A549 (cell line): Measurements from ENCODE around the gene LDLRAD4. TPM values are rescaled to one million over a fixed set of nuclear protein-coding genes. Genes with fewer than 3 reads are reported as not detected.

Experiments used
- ATAC-seq, 2 experiments: fragments of 200-7000 bp in 1 of 2; fragments of >200 bp in 1 of 2; cut with Nextera tagmentation in 1 of 2; cut with Tn5 transposase in 1 of 2; 3 replicates each; pipeline versions ENCODE4 v1.8.0 to v1.9.1; 2018 to 2020; ENCODE audit warnings: mild to moderate bottlenecking in 1 of 2, moderate library complexity in 1 of 2
- CTCF ChIA-PET: fragments of 300-600 bp; sonication (Branson Sonifier 250); formaldehyde crosslinking; extraction: SDS; loops from one replicate; lab custom pipeline; 2021; ENCODE audit warnings: antibody characterized with exemption, inconsistent platforms; lab: Yijun Ruan, JAX
- POLR2A ChIA-PET: fragments of 350-600 bp; formaldehyde crosslinking; extraction: SDS; loops from one replicate; lab custom pipeline; 2021; ENCODE audit warnings: antibody characterized with exemption, inconsistent platforms; lab: Yijun Ruan, JAX
- DNase-seq, 2 experiments: peaks; one replicate each; pipeline versions ENCODE4 v3.0.0 to v3.0.0-alpha.2; 2011 to 2016; ENCODE audit warnings: low read depth in 1 of 2, low spot score in 1 of 2
- FAIRE-seq: peaks from 2 replicates; lab custom pipeline; 2011; peaks lifted over from hg19 to GRCh38; lab: Jason Lieb, UNC
- H3K27ac ChIP-seq, 2 experiments: fragments of >200 bp; sonication (Bioruptor Twin); formaldehyde crosslinking; 3 replicates each; pipeline ENCODE4 v1.5.1; 2016 to 2017
- H3K4me1 ChIP-seq: fragments of >200 bp; sonication (Bioruptor Twin); formaldehyde crosslinking; 3 replicates; pipeline ENCODE4 v1.6.1; 2016
- H3K4me2 ChIP-seq: fragments of >200 bp; sonication (Bioruptor Twin); formaldehyde crosslinking; 3 replicates; pipeline ENCODE4 v1.6.1; 2016
- H3K4me3 ChIP-seq: fragments of >200 bp; sonication (Bioruptor Twin); formaldehyde crosslinking; 3 replicates; pipeline ENCODE4 v1.5.1; 2016
- H3K9me3 ChIP-seq: fragments of >200 bp; sonication (Bioruptor Twin); formaldehyde crosslinking; 3 replicates; pipeline ENCODE4 v1.6.1; 2016
- CBX2 ChIP-seq: fragments of 200-600 bp; sonication (generic); IDR thresholded peaks from 2 replicates; pipeline ENCODE4 v1.6.1; 2016; ENCODE audit warnings: low read depth, mild to moderate bottlenecking, borderline replicate concordance
- CHD4 ChIP-seq: fragments of 200-600 bp; sonication (generic); IDR thresholded peaks from 2 replicates; pipeline ENCODE4 v1.6.1; 2016; ENCODE audit warnings: antibody characterized with exemption, mild to moderate bottlenecking, borderline replicate concordance
- E2F6 ChIP-seq: IDR thresholded peaks from 2 replicates; pipeline ENCODE4 v1.6.1; 2012; ENCODE audit warnings: low read depth, borderline replicate concordance
- EHF ChIP-seq: fragments of 250-450 bp; sonication (Bioruptor Pico); IDR thresholded peaks from 2 replicates; pipeline ENCODE4 v1.5.0; 2020; ENCODE audit warnings: mild to moderate bottlenecking
- ELK1 ChIP-seq: fragments of 150-350 bp; IDR thresholded peaks from 2 replicates; pipeline ENCODE4 v1.6.1; 2014; ENCODE audit warnings: low read depth, mild to moderate bottlenecking, low read length
- EP300 ChIP-seq, 2 experiments: fragments of >200 bp; sonication (Bioruptor Twin); formaldehyde crosslinking; IDR thresholded peaks; 2 replicates in 1 of 2; 3 replicates in 1 of 2; pipeline ENCODE4 v1.6.1; 2016 to 2017
- FOSB ChIP-seq: fragments of 250-450 bp; sonication (Bioruptor Pico); IDR thresholded peaks from 2 replicates; pipeline ENCODE4 v1.5.0; 2020; ENCODE audit warnings: mild to moderate bottlenecking, moderate library complexity
- FOSL2 ChIP-seq, 2 experiments: fragments of 450-650 bp in 1 of 2; fragments of >200 bp in 1 of 2; sonication (Bioruptor Twin) in 1 of 2; formaldehyde crosslinking; IDR thresholded peaks; 2 replicates each; pipeline versions ENCODE4 v1.5.0 to v1.6.1; 2016 to 2020; ENCODE audit warnings: mild to moderate bottlenecking in 1 of 2, moderate library complexity in 1 of 2
- GATA3 ChIP-seq: IDR thresholded peaks from 2 replicates; pipeline ENCODE4 v1.6.1; 2012; ENCODE audit warnings: borderline replicate concordance
- HDAC2 ChIP-seq: fragments of 200-600 bp; sonication (generic); IDR thresholded peaks from 2 replicates; pipeline ENCODE4 v1.6.1; 2016
- HEYL ChIP-seq: fragments of 250-450 bp; sonication (Bioruptor Pico); IDR thresholded peaks from 2 replicates; pipeline ENCODE4 v1.8.0; 2021; ENCODE audit warnings: mild to moderate bottlenecking, moderate library complexity
- HMGXB4 ChIP-seq: fragments of 250-450 bp; sonication (Bioruptor Pico); IDR thresholded peaks from 2 replicates; pipeline ENCODE4 v1.5.0; 2021; ENCODE audit warnings: mild to moderate bottlenecking, moderate library complexity, borderline replicate concordance
- HOXA7 ChIP-seq: fragments of 250-450 bp; sonication (Bioruptor Pico); IDR thresholded peaks from 2 replicates; pipeline ENCODE4 v1.5.0; 2020; ENCODE audit warnings: mild to moderate bottlenecking, moderate library complexity
- HOXB5 ChIP-seq: fragments of 250-450 bp; sonication (Bioruptor Pico); IDR thresholded peaks from 2 replicates; pipeline ENCODE4 v1.5.0; 2020; ENCODE audit warnings: mild to moderate bottlenecking, moderate library complexity
- JUNB ChIP-seq: fragments of >200 bp; sonication (Bioruptor Twin); formaldehyde crosslinking; IDR thresholded peaks from 2 replicates; pipeline ENCODE4 v1.6.1; 2016
- KDM1A ChIP-seq: fragments of 200-600 bp; sonication (generic); IDR thresholded peaks from 2 replicates; pipeline ENCODE4 v1.6.1; 2016; ENCODE audit warnings: low read depth, mild to moderate bottlenecking
- KDM5A ChIP-seq: fragments of 200-600 bp; sonication (generic); IDR thresholded peaks from 2 replicates; pipeline ENCODE4 v1.6.1; 2016; ENCODE audit warnings: antibody characterized with exemption, mild to moderate bottlenecking
- MAFK ChIP-seq: fragments of 450-650 bp; IDR thresholded peaks from 2 replicates; pipeline ENCODE4 v1.6.1; 2014; ENCODE audit not compliant: partially characterized antibody
- MYC ChIP-seq: IDR thresholded peaks from 2 replicates; pipeline ENCODE4 v1.6.1; 2012; ENCODE audit warnings: mild to moderate bottlenecking, inconsistent platforms, low read length, improper control_type of control experiment, borderline replicate concordance
- NFE2L2 ChIP-seq: fragments of 150-350 bp; conservative IDR thresholded peaks from 2 replicates; pipeline ENCODE4 v1.6.1; 2014; ENCODE audit warnings: low read length
- NR3C1 ChIP-seq: fragments of >200 bp; sonication (Bioruptor Twin); formaldehyde crosslinking; IDR thresholded peaks from 3 replicates; pipeline ENCODE4 v1.6.1; 2017
- PBX3 ChIP-seq: IDR thresholded peaks from 2 replicates; pipeline ENCODE4 v1.6.1; 2012
- RFX5 ChIP-seq: fragments of 450-650 bp; IDR thresholded peaks from 2 replicates; pipeline ENCODE4 v1.7.1; 2014; ENCODE audit warnings: antibody characterized with exemption, mild to moderate bottlenecking, moderate library complexity
- SMC3 ChIP-seq: fragments of >200 bp; sonication (Bioruptor Twin); formaldehyde crosslinking; IDR thresholded peaks from 3 replicates; pipeline ENCODE4 v1.6.1; 2018; ENCODE audit warnings: inconsistent platforms
- SREBF2 ChIP-seq: fragments of 450-650 bp; IDR thresholded peaks from 2 replicates; pipeline ENCODE4 v1.6.1; 2014; ENCODE audit warnings: mild to moderate bottlenecking, moderate library complexity
- ZFP36 ChIP-seq: fragments of 450-650 bp; IDR thresholded peaks from 2 replicates; pipeline ENCODE4 v1.6.1; 2014; ENCODE audit warnings: borderline replicate concordance; ENCODE audit not compliant: partially characterized antibody
- ZSCAN20 ChIP-seq: fragments of 250-450 bp; sonication (Bioruptor Pico); IDR thresholded peaks from 2 replicates; pipeline ENCODE4 v1.8.0; 2022; ENCODE audit warnings: mild to moderate bottlenecking, moderate library complexity
- WGBS: methylation state at CpG from one replicate; pipeline ENCODE4 v1.1.6; 2017; ENCODE audit errors: missing lambda C conversion rate; 5-methylcytosine and 5-hydroxymethylcytosine counted together
- polyA plus RNA-seq, 4 experiments: library from polyadenylated mRNA; depleted of rRNA in 3 of 4; stranded (reverse); fragments of >200 nt; fragmentation: RNase III in 1 of 4; extraction: RNeasy Plus Mini Kit Qiagen cat#74134 plus additional on column Dnase treatment in 1 of 4; gene quantifications; 2 replicates in 3 of 4; 3 replicates in 1 of 4; pipeline ENCODE4 v1.2.3, GENCODE V29; 2011 to 2017

LDLRAD4 gene
- polyA plus RNA-seq, 2 of the 4 experiments (the other 2 are of a cell fraction): 5.2 to 7.6 TPM

GRCh38 chr18:13477147-13477683 lies 258.7 kb downstream of the LDLRAD4 start:
- Histone ChIP-seq H3K4me1 (no peaks in the 10 kb centered on the region), H3K9me3 (no peaks in the 10 kb centered on the region), H3K4me2 (no peak overlapping the region), H3K4me3 (no peak overlapping the region), H3K27ac (no peak overlapping the region)
- ATAC-seq: no peak
- no peak for DNase-seq
- no peak for TF ChIP-seq SMC3
- TF ChIP-seq MAFK: no peak
- no peak for TF ChIP-seq NR3C1
- TF ChIP-seq PBX3: no peak
- TF ChIP-seq MYC: no peak
- no peak for TF ChIP-seq RFX5
- CTCF ChIA-PET: no interaction called here
- FAIRE-seq: no peak
- 62% methylated on average over 6 of the region's 6 CpGs for WGBS
- POLR2A ChIA-PET: no interaction called here

GRCh38 chr18:13480571-13481255 lies 262.2 kb downstream of the LDLRAD4 start:
- no peak overlapping the region for H3K4me3 ChIP-seq
- ChIA-PET POLR2A (no interaction called here), CTCF (no interaction called here)
- no peaks in the 10 kb centered on the region for H3K9me3 ChIP-seq
- ATAC-seq (no peak), FAIRE-seq (no peak), DNase-seq (no peak)
- no peaks in the 10 kb centered on the region for H3K4me1 ChIP-seq
- H3K27ac ChIP-seq: no peak overlapping the region
- WGBS: 69% methylated on average over 11 of the region's 11 CpGs
- H3K4me2 ChIP-seq: no peak overlapping the region
- TF ChIP-seq GATA3: no peak
- no peak for TF ChIP-seq RFX5
- no peak for TF ChIP-seq CHD4
- no peak for TF ChIP-seq EP300 (IDR thresholded peaks at IDR 0.05)
- no peak for TF ChIP-seq JUNB
- no peak for TF ChIP-seq SREBF2
- no peak for TF ChIP-seq ZFP36
- no peak for TF ChIP-seq PBX3
- no peak for TF ChIP-seq CBX2
- TF ChIP-seq KDM1A: no peak
- no peak for TF ChIP-seq ZSCAN20
- no peak for TF ChIP-seq E2F6
- no peak for TF ChIP-seq HOXB5 (CRISPR knock-in tag)
- TF ChIP-seq EHF (CRISPR knock-in tag): no peak

- 71% methylated on average over 5 of the region's 11 CpGs for WGBS
- Histone ChIP-seq H3K4me3 (no peak overlapping the region), H3K4me2 (no peak overlapping the region), H3K9me3 (no peaks in the 10 kb centered on the region), H3K4me1 (no peaks in the 10 kb centered on the region), H3K27ac (no peak overlapping the region)
- no peak for ATAC-seq
- ChIA-PET CTCF (no interaction called here), POLR2A (no interaction called here)
- DNase-seq: no peak
- no peak for FAIRE-seq
- no peak for TF ChIP-seq FOSL2 (IDR thresholded peaks at IDR 0.05)
- no peak for TF ChIP-seq FOSL2 (CRISPR knock-in tag; IDR thresholded peaks at IDR 0.05)
- TF ChIP-seq CBX2: no peak
- no peak for TF ChIP-seq ELK1
- no peak for TF ChIP-seq KDM5A
- no peak for TF ChIP-seq HOXA7 (CRISPR knock-in tag)
- no peak for TF ChIP-seq FOSB (CRISPR knock-in tag)
- no peak for TF ChIP-seq HEYL (CRISPR knock-in tag)
- TF ChIP-seq GATA3: no peak
- TF ChIP-seq PBX3: no peak
- no peak for TF ChIP-seq CHD4
- no peak for TF ChIP-seq ZFP36
- TF ChIP-seq HDAC2: no peak
- no peak for TF ChIP-seq NFE2L2
- TF ChIP-seq HMGXB4: no peak
Measured at GRCh38 chr18:13481331-13481730, 262.8 kb downstream of the LDLRAD4 start.
